ENCODE measurements around the gene EPHB6. TPM values are rescaled to one million over a fixed set of nuclear protein-coding genes. Genes with fewer than 3 reads are reported as not detected.
A peak's percentile ranks its signal among the peaks of the same experiment; 100 is the strongest.

Gene EPHB6
- total RNA-seq, 1 donor, result 11.0 TPM

- no peak overlapping the region for H3K4me3 ChIP-seq (ENCODE audit: low read depth, low read length)
- no peak for DNase-seq (ENCODE audit: low read depth)
- TF ChIP-seq, protein P1, sequence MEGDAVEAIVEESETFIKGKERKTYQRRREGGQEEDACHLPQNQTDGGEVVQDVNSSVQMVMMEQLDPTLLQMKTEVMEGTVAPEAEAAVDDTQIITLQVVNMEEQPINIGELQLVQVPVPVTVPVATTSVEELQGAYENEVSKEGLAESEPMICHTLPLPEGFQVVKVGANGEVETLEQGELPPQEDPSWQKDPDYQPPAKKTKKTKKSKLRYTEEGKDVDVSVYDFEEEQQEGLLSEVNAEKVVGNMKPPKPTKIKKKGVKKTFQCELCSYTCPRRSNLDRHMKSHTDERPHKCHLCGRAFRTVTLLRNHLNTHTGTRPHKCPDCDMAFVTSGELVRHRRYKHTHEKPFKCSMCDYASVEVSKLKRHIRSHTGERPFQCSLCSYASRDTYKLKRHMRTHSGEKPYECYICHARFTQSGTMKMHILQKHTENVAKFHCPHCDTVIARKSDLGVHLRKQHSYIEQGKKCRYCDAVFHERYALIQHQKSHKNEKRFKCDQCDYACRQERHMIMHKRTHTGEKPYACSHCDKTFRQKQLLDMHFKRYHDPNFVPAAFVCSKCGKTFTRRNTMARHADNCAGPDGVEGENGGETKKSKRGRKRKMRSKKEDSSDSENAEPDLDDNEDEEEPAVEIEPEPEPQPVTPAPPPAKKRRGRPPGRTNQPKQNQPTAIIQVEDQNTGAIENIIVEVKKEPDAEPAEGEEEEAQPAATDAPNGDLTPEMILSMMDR (IDR thresholded peaks at IDR 0.05; ENCODE audit: insufficient read depth, low read length), result no peak
Measured at GRCh38 chr7:142901426-142902259, 46.8 kb downstream of the EPHB6 start.

DNA sequence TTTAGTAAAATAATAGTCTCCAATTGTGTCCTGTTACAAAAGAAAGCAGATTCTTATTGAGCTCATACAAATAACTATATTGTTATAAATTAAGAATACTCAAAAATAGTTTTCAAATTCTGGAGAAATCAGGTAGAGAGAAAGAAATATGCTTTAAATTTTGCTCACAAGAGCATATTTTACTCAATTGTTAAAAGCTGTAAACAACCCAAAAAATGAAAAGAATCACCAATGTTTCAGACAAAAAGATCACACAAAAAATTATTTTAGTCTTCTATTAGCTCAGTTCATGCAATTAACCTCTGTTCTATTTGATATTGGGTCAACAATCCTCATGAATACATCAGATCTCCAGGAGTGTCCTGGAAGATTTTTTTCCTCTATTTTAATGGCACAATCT lies 49.3 kb downstream of the EPHB6 start:
- no peak for DNase-seq (ENCODE audit: low read depth)
- TF ChIP-seq, protein P1 (IDR thresholded peaks at IDR 0.05; ENCODE audit: insufficient read depth, low read length), result no peak
- no peak overlapping the region for H3K4me3 ChIP-seq (ENCODE audit: low read depth, low read length)

DNA sequence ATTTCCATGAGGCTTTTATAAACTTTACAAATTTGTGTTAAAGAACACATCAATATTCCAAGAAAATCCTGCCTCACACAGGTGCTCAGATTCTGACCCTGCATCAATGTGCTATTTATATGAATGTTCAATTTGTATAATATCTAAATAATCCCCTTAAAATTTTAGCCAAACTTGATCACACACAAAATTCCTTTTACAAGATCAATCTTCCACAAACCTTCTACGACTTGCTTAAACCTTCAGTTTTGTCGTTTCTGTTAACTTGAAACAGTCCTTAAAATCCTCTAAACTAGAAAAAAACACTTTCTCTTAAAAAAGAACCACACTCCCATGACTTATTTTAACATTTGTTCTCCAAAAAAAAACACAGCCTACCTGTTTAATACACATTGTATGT lies 50.9 kb downstream of the EPHB6 start:
- TF ChIP-seq, protein P1 (IDR thresholded peaks at IDR 0.05; ENCODE audit: insufficient read depth, low read length), result no peak

GRCh38 chr7:142906643-142907042 lies 51.8 kb downstream of the EPHB6 start:
- TF ChIP-seq, protein P1 (IDR thresholded peaks at IDR 0.05; ENCODE audit: insufficient read depth, low read length), result no peak
- no peak overlapping the region for H3K4me3 ChIP-seq (ENCODE audit: low read depth, low read length)
- no peak for DNase-seq (ENCODE audit: low read depth)

More for the DNA sequence above, 50.9 kb downstream of the EPHB6 start:
- no peak overlapping the region for H3K4me3 ChIP-seq (ENCODE audit: low read depth, low read length)
- no peak for DNase-seq (ENCODE audit: low read depth)

DNA sequence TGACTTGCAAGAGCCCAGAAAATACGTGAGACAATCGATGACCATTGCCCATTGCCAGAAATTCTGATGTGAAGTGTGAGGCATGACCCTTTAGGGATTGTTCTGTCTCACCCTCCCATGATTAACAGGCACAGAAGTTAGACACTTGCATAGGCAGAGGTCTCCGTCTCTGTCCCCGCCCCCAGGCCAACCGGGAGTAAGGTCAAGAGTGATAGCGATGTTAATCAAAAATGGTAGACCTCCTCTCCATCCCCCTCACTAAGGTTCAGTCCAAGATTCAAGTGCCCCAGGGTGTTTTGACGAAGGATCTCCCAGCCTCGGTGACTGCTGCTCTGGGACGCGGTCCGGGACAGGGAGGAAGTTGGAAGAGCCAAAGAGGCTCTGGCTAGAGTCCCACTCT lies 53.4 kb downstream of the EPHB6 start:
- DNase-seq (ENCODE audit: low read depth), result no peak
- TF ChIP-seq, protein P1 (IDR thresholded peaks at IDR 0.05; ENCODE audit: insufficient read depth, low read length), result no peak
- H3K4me3 ChIP-seq (ENCODE audit: low read depth, low read length), result no peak overlapping the region

- TF ChIP-seq, protein P1 (IDR thresholded peaks at IDR 0.05; ENCODE audit: insufficient read depth, low read length), result peak; percentile 18
- peak; percentile 8 for DNase-seq (ENCODE audit: low read depth)
- H3K4me3 ChIP-seq (ENCODE audit: low read depth, low read length), result no peak overlapping the region
Measured at GRCh38 chr7:142908921-142909890, 54.3 kb downstream of the EPHB6 start.
